Spleen (tissue), 11 donors: ENCODE results near the gene TBC1D10A. TPM values are rescaled to one million over a fixed set of nuclear protein-coding genes. Genes with fewer than 3 reads are reported as not detected.
A peak's percentile ranks its signal among the peaks of the same experiment; 100 is the strongest.

ENCODE experiments used
- DNase-seq: peaks from one replicate; pipeline ENCODE4 v3.0.0-alpha.2; 2020
- H3K27ac ChIP-seq, 8 donors: fragments of 200-600 bp; sonication (generic) in 7 of 8; 1 replicate in 4 of 8; 2 replicates in 4 of 8; pipeline versions ENCODE4 v1.5.0 to v1.8.0; 2016 to 2021; ENCODE audit warnings: inconsistent platforms in 4 of 8, mild to moderate bottlenecking in 4 of 8, moderate library complexity in 1 of 8
- H3K27me3 ChIP-seq, 7 donors: fragments of 200-600 bp; sonication (generic) in 6 of 7; replicated peaks in 1 of 7; 1 replicate in 4 of 7; 2 replicates in 3 of 7; pipeline versions ENCODE4 v1.5.0 to v1.8.0; 2016 to 2021; ENCODE audit warnings: inconsistent platforms in 3 of 7, mild to moderate bottlenecking in 1 of 7
- H3K36me3 ChIP-seq, 6 donors: fragments of 200-600 bp; sonication (generic) in 5 of 6; 1 replicate in 4 of 6; 2 replicates in 2 of 6; pipeline versions ENCODE4 v1.5.0 to v1.8.0; 2016 to 2021; ENCODE audit warnings: inconsistent platforms in 2 of 6
- H3K4me1 ChIP-seq, 6 donors: fragments of 200-600 bp; sonication (generic) in 5 of 6; 1 replicate in 3 of 6; 2 replicates in 3 of 6; pipeline versions ENCODE4 v1.5.0 to v1.8.0; 2016 to 2021; ENCODE audit warnings: inconsistent platforms in 3 of 6
- H3K4me3 ChIP-seq, 8 donors: fragments of 200-600 bp; sonication (generic) in 7 of 8; 1 replicate in 4 of 8; 2 replicates in 4 of 8; pipeline versions ENCODE4 v1.5.0 to v1.8.0; 2016 to 2021; ENCODE audit warnings: inconsistent platforms in 4 of 8, mild to moderate bottlenecking in 4 of 8, moderate library complexity in 2 of 8
- H3K9me3 ChIP-seq, 8 donors: fragments of 200-600 bp; sonication (generic) in 7 of 8; 1 replicate in 4 of 8; 2 replicates in 4 of 8; pipeline versions ENCODE4 v1.5.0 to v1.8.0; 2016 to 2021; ENCODE audit warnings: inconsistent platforms in 4 of 8
- CTCF ChIP-seq, 11 experiments: fragments of 200-600 bp in 7 of 11; fragments of 450-650 bp in 4 of 11; sonication (generic) in 4 of 11; IDR thresholded peaks in 8 of 11; conservative IDR thresholded peaks in 3 of 11; 1 replicate in 7 of 11; 2 replicates in 4 of 11; pipeline versions ENCODE4 v1.4.0 to v1.8.0; 2016 to 2021; ENCODE audit warnings: antibody characterized with exemption in 11 of 11, inconsistent platforms in 4 of 11, mild to moderate bottlenecking in 1 of 11
- POLR2A ChIP-seq, 3 donors: fragments of 450-650 bp; IDR thresholded peaks; one replicate each; pipeline ENCODE4 v1.5.1; 2017; ENCODE audit warnings: antibody characterized with exemption in 3 of 3, mild to moderate bottlenecking in 1 of 3
- POLR2AphosphoS5 ChIP-seq, 3 donors: sonication (generic); formaldehyde crosslinking; IDR thresholded peaks; one replicate each; pipeline ENCODE4 v1.5.1; 2017; ENCODE audit warnings: antibody characterized with exemption in 3 of 3
- WGBS, 5 donors: extraction: QIAGEN DNeasy Blood & Tissue Kit in 3 of 5; methylation state at CpG; one replicate each; pipeline versions ENCODE4 v1.1.5 to v1.1.7; 2013 to 2018; 5-methylcytosine and 5-hydroxymethylcytosine counted together
- intact Hi-C: fragments of 100-400 bp; cut with DNase I; formaldehyde crosslinking; loops from one replicate; pipeline ENCODE4 v1.15.0; 2023; ENCODE audit warnings: low total_unique reads
- polyA plus RNA-seq, 3 donors: library from polyadenylated mRNA; stranded (reverse); fragments of 200-250 nt; gene quantifications; one replicate each; pipeline ENCODE4 v1.2.1, GENCODE V29; 2013
- total RNA-seq, 7 donors: library from RNA; depleted of rRNA in 3 of 7; stranded (reverse); fragments of >200 nt in 3 of 7; fragmentation: NEBNext Ultra II Directional in 4 of 7; extraction: Animal tissue kit (Norgen Biotek cat#: 25700) in 4 of 7; gene quantifications; one replicate each; pipeline versions ENCODE4 v1.1.0 to v1.2.1, GENCODE V29; 2016 to 2021
- donor health status: healthy with polysubstance abuse.
- donor health status: DM: no; HTN: no; CAD: no; lungs with moderate emphysema.
- donor health status: DM: no; HTN: no; CAD: no.
- donor health status: Bipolar disorder and iron deficiency.
- donor health status: healthy.
- donor health status: DM: no; HTN: no; CAD: no.
- donor health status: DM: yes; HTN: yes; CAD: no.

TBC1D10A gene
- total and polyA plus RNA-seq, 10 donors = 21.1 to 46.4 (median 33.1) TPM

DNA sequence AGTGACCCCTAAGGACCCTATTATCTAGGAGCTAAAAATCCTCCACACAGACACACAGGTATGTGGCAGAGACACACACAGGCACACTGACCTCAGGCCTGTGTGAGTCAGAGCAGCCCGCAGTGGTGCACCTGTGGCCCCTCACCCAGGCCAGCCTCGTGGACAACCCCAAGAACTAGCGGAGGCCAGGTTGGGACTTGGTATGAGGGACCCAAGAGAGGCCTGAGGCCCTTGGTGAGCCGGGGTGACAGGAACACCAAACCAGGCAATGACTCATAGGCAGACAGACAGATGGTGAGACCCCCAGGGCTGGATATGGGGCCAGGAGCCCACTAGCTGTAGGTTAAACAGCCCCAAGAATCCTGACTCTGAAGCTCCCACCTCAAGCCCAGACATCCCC, 43.4 kb downstream of the TBC1D10A start:
- peaks cover 0 to 30% (median 10%) of the 10 kb centered on the region in 6 donors for H3K36me3 ChIP-seq
- peaks cover 9 to 61% (median 42%) of the 10 kb centered on the region in 6 donors for H3K4me1 ChIP-seq
- no peak overlapping the region for H3K4me3 ChIP-seq
- WGBS, 5 donors = 75 to 88% (median 79%) methylated on average over 3 to 4 of the region's 4 CpGs
- no peaks in the 10 kb centered on the region for H3K9me3 ChIP-seq
- no peak overlapping the region for H3K27ac ChIP-seq
- H3K27me3 ChIP-seq = peaks cover 0 to 13% (median 0%) of the 10 kb centered on the region in 7 donors
- TF ChIP-seq POLR2AphosphoS5 (IDR thresholded peaks at IDR 0.05) (no peak), POLR2A (IDR thresholded peaks at IDR 0.05) (no peak), CTCF (IDR thresholded peaks at IDR 0.05 in 8 of 11, conservative IDR thresholded peaks at IDR 0.05 in 3 of 11) (no peak)
- intact Hi-C loops = loop anchor here (10.0 kb wide), 1 partner anchor 179 kb away; no protein-coding TSS in a partner anchor
- DNase-seq = no peak

GRCh38 chr22:30282616-30283046, 44.1 kb downstream of the TBC1D10A start:
- 18 to 36% (median 26%) methylated on average over 3 to 7 of the region's 7 CpGs for WGBS, 5 donors
- peaks cover 10 to 61% (median 42%) of the 10 kb centered on the region in 6 donors for H3K4me1 ChIP-seq
- no peak overlapping the region for H3K27ac ChIP-seq
- intact Hi-C loops = loop anchor here (10.0 kb wide), 1 partner anchor 178 kb away; no protein-coding TSS in a partner anchor
- H3K9me3 ChIP-seq = no peaks in the 10 kb centered on the region
- H3K36me3 ChIP-seq = peaks cover 0 to 30% (median 10%) of the 10 kb centered on the region in 6 donors
- TF ChIP-seq CTCF (IDR thresholded peaks at IDR 0.05 in 8 of 11, conservative IDR thresholded peaks at IDR 0.05 in 3 of 11) = no peak
- TF ChIP-seq POLR2A (IDR thresholded peaks at IDR 0.05) = no peak
- TF ChIP-seq POLR2AphosphoS5 (IDR thresholded peaks at IDR 0.05) = peak in 1 of 3 donors; percentile 19
- no peak overlapping the region for H3K4me3 ChIP-seq
- H3K27me3 ChIP-seq = peaks cover 0 to 20% (median 0%) of the 10 kb centered on the region in 7 donors
- DNase-seq = no peak

DNA sequence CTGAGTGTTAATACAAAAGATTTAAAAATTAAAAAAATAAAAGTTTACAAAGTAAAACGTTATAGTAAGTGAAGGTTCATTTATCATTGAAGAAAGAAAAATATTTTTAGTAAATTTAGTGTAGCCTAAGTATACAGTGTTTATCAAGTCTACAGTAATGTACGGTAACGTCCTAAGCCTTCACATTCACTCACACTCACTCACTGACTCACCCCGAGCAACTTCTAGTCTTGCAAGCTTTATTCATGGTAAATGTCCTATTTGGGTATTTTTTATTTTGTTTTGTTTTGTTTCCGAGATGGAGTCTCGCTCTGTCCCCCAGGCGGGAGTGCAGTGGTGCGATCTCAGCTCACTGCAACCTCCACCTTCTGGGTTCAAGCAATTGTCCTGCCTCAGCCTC, 46.2 kb downstream of the TBC1D10A start:
- DNase-seq = no peak
- WGBS, 5 donors = 84 to 95% (median 89%) methylated on average over 8 of the region's 8 CpGs
- Histone ChIP-seq H3K27ac (no peak overlapping the region), H3K27me3 (peaks cover 0 to 26% (median 0%) of the 10 kb centered on the region in 7 donors), H3K4me1 (peaks cover 12 to 66% (median 48%) of the 10 kb centered on the region in 6 donors), H3K4me3 (no peak overlapping the region), H3K9me3 (no peaks in the 10 kb centered on the region), H3K36me3 (peaks cover 0 to 21% (median 8%) of the 10 kb centered on the region in 6 donors)
- intact Hi-C loops = loop anchor here (10.0 kb wide), 1 partner anchor 176 kb away; no protein-coding TSS in a partner anchor
- no peak for TF ChIP-seq POLR2AphosphoS5 (IDR thresholded peaks at IDR 0.05)
- TF ChIP-seq POLR2A (IDR thresholded peaks at IDR 0.05) = no peak
- no peak for TF ChIP-seq CTCF (IDR thresholded peaks at IDR 0.05 in 8 of 11, conservative IDR thresholded peaks at IDR 0.05 in 3 of 11)

GRCh38 chr22:30279932-30280331, 46.8 kb downstream of the TBC1D10A start:
- Histone ChIP-seq H3K27me3 (peaks cover 0 to 26% (median 0%) of the 10 kb centered on the region in 7 donors), H3K36me3 (peaks cover 0 to 15% (median 3%) of the 10 kb centered on the region in 6 donors), H3K9me3 (no peaks in the 10 kb centered on the region), H3K4me3 (no peak overlapping the region), H3K27ac (no peak overlapping the region), H3K4me1 (peaks cover 12 to 72% (median 50%) of the 10 kb centered on the region in 6 donors)
- no peak for DNase-seq
- intact Hi-C loops = loop anchor here (10.0 kb wide), 1 partner anchor 175 kb away; no protein-coding TSS in a partner anchor
- TF ChIP-seq POLR2A (IDR thresholded peaks at IDR 0.05) = no peak
- TF ChIP-seq CTCF (IDR thresholded peaks at IDR 0.05 in 8 of 11, conservative IDR thresholded peaks at IDR 0.05 in 3 of 11) = no peak
- no peak for TF ChIP-seq POLR2AphosphoS5 (IDR thresholded peaks at IDR 0.05)
- 82 to 89% (median 84%) methylated on average over 5 of the region's 5 CpGs for WGBS, 5 donors
